ENCODE results near the gene CDK8. TPM values are rescaled to one million over a fixed set of nuclear protein-coding genes. Genes with fewer than 3 reads are reported as not detected.

Gene CDK8
- total RNA-seq, 6 experiments from 2014 or later = 15.1 to 19.3 (median 17.4) TPM

- Mint-ChIP-seq H3K27ac (no peak overlapping the region), H3K4me3 (no peak overlapping the region), H3K9me3 (no peaks in the 10 kb centered on the region), H3K27me3 (ENCODE audit: insufficient read depth) (peaks cover 17% of the 10 kb centered on the region), H3K4me1 (ENCODE audit: low read depth) (peaks cover 15% of the 10 kb centered on the region), H3K36me3 (ENCODE audit: low read depth) (peaks cover 6% of the 10 kb centered on the region)
- no peak for DNase-seq
- no peak for TF ChIP-seq CTCF (IDR thresholded peaks at IDR 0.05)
Measured at GRCh38 chr13:26225896-26226617, 27.9 kb upstream of the CDK8 start.

- no peaks in the 10 kb centered on the region for H3K9me3 Mint-ChIP-seq
- H3K36me3 Mint-ChIP-seq (ENCODE audit: low read depth) = no peaks in the 10 kb centered on the region
- peaks cover 13% of the 10 kb centered on the region for H3K4me1 Mint-ChIP-seq (ENCODE audit: low read depth)
- H3K27ac Mint-ChIP-seq = no peak overlapping the region
- TF ChIP-seq CTCF (IDR thresholded peaks at IDR 0.05) = no peak
- DNase-seq = no peak
- H3K4me3 Mint-ChIP-seq = no peak overlapping the region
- peaks cover 12% of the 10 kb centered on the region for H3K27me3 Mint-ChIP-seq (ENCODE audit: insufficient read depth)
Measured at GRCh38 chr13:26227166-26227971, 26.6 kb upstream of the CDK8 start.

- DNase-seq = no peak
- H3K9me3 Mint-ChIP-seq = no peaks in the 10 kb centered on the region
- H3K36me3 Mint-ChIP-seq (ENCODE audit: low read depth) = no peaks in the 10 kb centered on the region
- no peak overlapping the region for H3K27ac Mint-ChIP-seq
- no peak overlapping the region for H3K4me3 Mint-ChIP-seq
- TF ChIP-seq CTCF (IDR thresholded peaks at IDR 0.05) = no peak
- H3K4me1 Mint-ChIP-seq (ENCODE audit: low read depth) = peaks cover 6% of the 10 kb centered on the region
- H3K27me3 Mint-ChIP-seq (ENCODE audit: insufficient read depth) = peaks cover 12% of the 10 kb centered on the region
Measured at GRCh38 chr13:26228096-26228495, 25.8 kb upstream of the CDK8 start.

- Mint-ChIP-seq H3K9me3 (no peaks in the 10 kb centered on the region), H3K4me1 (ENCODE audit: low read depth) (no peaks in the 10 kb centered on the region), H3K36me3 (ENCODE audit: low read depth) (no peaks in the 10 kb centered on the region), H3K4me3 (no peak overlapping the region), H3K27ac (no peak overlapping the region), H3K27me3 (ENCODE audit: insufficient read depth) (peaks cover 12% of the 10 kb centered on the region)
- no peak for DNase-seq
- no peak for TF ChIP-seq CTCF (IDR thresholded peaks at IDR 0.05)
Measured at GRCh38 chr13:26229080-26229615, 24.8 kb upstream of the CDK8 start.

GRCh38 chr13:26230703-26231102, 23.2 kb upstream of the CDK8 start:
- H3K4me3 Mint-ChIP-seq = no peak overlapping the region
- TF ChIP-seq CTCF (IDR thresholded peaks at IDR 0.05) = no peak
- no peaks in the 10 kb centered on the region for H3K9me3 Mint-ChIP-seq
- no peak for DNase-seq
- H3K4me1 Mint-ChIP-seq (ENCODE audit: low read depth) = no peaks in the 10 kb centered on the region
- H3K36me3 Mint-ChIP-seq (ENCODE audit: low read depth) = no peaks in the 10 kb centered on the region
- H3K27me3 Mint-ChIP-seq (ENCODE audit: insufficient read depth) = peaks cover 19% of the 10 kb centered on the region
- H3K27ac Mint-ChIP-seq = no peak overlapping the region
